ENCODE measurements around the gene MCTP1.

DNA sequence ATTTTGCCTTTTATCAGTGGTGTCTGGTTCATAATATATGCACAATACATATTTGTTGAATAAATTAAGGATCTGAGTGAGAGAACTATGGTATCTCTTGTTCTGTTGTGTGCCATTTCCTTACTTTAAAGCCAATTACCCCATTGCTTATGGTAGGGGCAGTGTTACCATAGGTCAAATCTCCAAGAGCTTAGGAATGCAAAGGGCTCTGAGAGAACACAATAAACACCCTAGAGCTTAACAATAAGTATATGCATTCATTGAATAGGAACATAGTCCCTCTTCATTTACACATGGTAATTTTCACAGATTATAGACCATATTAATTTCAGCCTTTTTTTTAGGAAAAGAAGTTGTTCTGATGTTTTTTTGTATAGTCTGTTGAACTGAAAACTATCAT is 112.2 kb downstream of the MCTP1 start:
- TF ChIP-seq EZH2phosphoT487 (IDR thresholded peaks at IDR 0.05; ENCODE audit: borderline replicate concordance) = no peak
- TF ChIP-seq, protein P1, sequence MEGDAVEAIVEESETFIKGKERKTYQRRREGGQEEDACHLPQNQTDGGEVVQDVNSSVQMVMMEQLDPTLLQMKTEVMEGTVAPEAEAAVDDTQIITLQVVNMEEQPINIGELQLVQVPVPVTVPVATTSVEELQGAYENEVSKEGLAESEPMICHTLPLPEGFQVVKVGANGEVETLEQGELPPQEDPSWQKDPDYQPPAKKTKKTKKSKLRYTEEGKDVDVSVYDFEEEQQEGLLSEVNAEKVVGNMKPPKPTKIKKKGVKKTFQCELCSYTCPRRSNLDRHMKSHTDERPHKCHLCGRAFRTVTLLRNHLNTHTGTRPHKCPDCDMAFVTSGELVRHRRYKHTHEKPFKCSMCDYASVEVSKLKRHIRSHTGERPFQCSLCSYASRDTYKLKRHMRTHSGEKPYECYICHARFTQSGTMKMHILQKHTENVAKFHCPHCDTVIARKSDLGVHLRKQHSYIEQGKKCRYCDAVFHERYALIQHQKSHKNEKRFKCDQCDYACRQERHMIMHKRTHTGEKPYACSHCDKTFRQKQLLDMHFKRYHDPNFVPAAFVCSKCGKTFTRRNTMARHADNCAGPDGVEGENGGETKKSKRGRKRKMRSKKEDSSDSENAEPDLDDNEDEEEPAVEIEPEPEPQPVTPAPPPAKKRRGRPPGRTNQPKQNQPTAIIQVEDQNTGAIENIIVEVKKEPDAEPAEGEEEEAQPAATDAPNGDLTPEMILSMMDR (conservative IDR thresholded peaks at IDR 0.05; ENCODE audit: low read length) = no peak
